GM12878 (cell line): ENCODE results near the gene CMTM1. TPM values are rescaled to one million over a fixed set of nuclear protein-coding genes. Genes with fewer than 3 reads are reported as not detected.

Experiments used
- ATAC-seq: fragments of 200-7000 bp; cut with Tn5 transposase; 3 replicates; pipeline ENCODE4 v1.9.1; 2020; ENCODE audit warnings: mild to moderate bottlenecking, moderate library complexity
- BruUV-seq: library from RNA; stranded (reverse); fragments of 400-500 nt; replicated peaks from 2 replicates; lab custom pipeline; 2021; lab: Mats Ljungman, UMichigan
- CTCF ChIA-PET: fragments of 300-600 bp; sonication (Branson Sonifier 250); formaldehyde crosslinking; extraction: SDS; loops from one replicate; lab custom pipeline; 2021; ENCODE audit warnings: inconsistent platforms; lab: Yijun Ruan, JAX
- POLR2A ChIA-PET: fragments of 350-600 bp; formaldehyde crosslinking; extraction: SDS; loops from one replicate; lab custom pipeline; 2021; ENCODE audit warnings: inconsistent platforms; lab: Charles Lee
- RAD21 ChIA-PET: fragments of 300-600 bp; sonication (Branson Sonifier 250); formaldehyde crosslinking; loops from one replicate; lab custom pipeline; 2023; ENCODE audit warnings: antibody characterized with exemption; ENCODE audit not compliant: unreplicated experiment; lab: Charles Lee
- SMC1A ChIA-PET: fragments of 300-600 bp; sonication (Branson Sonifier 250); formaldehyde crosslinking; loops from one replicate; lab custom pipeline; 2023; ENCODE audit not compliant: unreplicated experiment, uncharacterized antibody; lab: Charles Lee
- DNase-seq: peaks from one replicate; pipeline ENCODE4 v3.0.0-alpha.2; 2011; ENCODE audit warnings: low read depth, low spot score
- FAIRE-seq: peaks from 3 replicates; lab custom pipeline; 2011; peaks lifted over from hg19 to GRCh38; lab: Jason Lieb, UNC
- H2AFZ ChIP-seq: 2 replicates; pipeline ENCODE4 v1.6.0; 2011; ENCODE audit warnings: low read depth, low read length, control low read depth; ENCODE audit not compliant: control insufficient read depth
- H3K27ac ChIP-seq: 2 replicates; pipeline ENCODE4 v1.5.1; 2011; ENCODE audit warnings: control low read depth; ENCODE audit not compliant: control insufficient read depth, insufficient read depth
- H3K27me3 ChIP-seq, 2 experiments: replicated peaks in 1 of 2; 2 replicates each; pipeline versions ENCODE4 v1.6.0 to v1.6.1; 2011; ENCODE audit warnings: low read length in 1 of 2; ENCODE audit not compliant: control insufficient read depth in 2 of 2, insufficient read depth in 2 of 2
- H3K36me3 ChIP-seq, 2 experiments: 2 replicates each; pipeline ENCODE4 v1.5.1; 2011; ENCODE audit warnings: low read length in 1 of 2; ENCODE audit not compliant: control insufficient read depth in 2 of 2, insufficient read depth in 2 of 2
- H3K4me1 ChIP-seq: 2 replicates; pipeline ENCODE4 v1.6.1; 2011; ENCODE audit warnings: mild to moderate bottlenecking, low read length, moderate library complexity, mixed read lengths; ENCODE audit not compliant: control insufficient read depth, insufficient read depth
- H3K4me2 ChIP-seq: 2 replicates; pipeline ENCODE4 v1.6.0; 2011; ENCODE audit warnings: control low read depth; ENCODE audit not compliant: control insufficient read depth, insufficient read depth
- H3K4me3 ChIP-seq: fragments of 200-600 bp; sonication (generic); 2 replicates; pipeline ENCODE4 v1.5.1; 2016
- H3K79me2 ChIP-seq: 2 replicates; pipeline ENCODE4 v1.6.0; 2011; ENCODE audit warnings: low read length; ENCODE audit not compliant: control insufficient read depth, insufficient read depth
- H3K9ac ChIP-seq: 2 replicates; pipeline ENCODE4 v1.8.0; 2011; ENCODE audit warnings: low read length, control low read depth, mixed read lengths; ENCODE audit not compliant: control insufficient read depth, insufficient read depth
- H3K9me3 ChIP-seq: replicated peaks from 3 replicates; pipeline ENCODE4 v1.5.1; 2011; ENCODE audit warnings: mild to moderate bottlenecking, low read length; ENCODE audit not compliant: control insufficient read depth, insufficient read depth
- H4K20me1 ChIP-seq: 2 replicates; pipeline ENCODE4 v1.6.0; 2011; ENCODE audit not compliant: control insufficient read depth, insufficient read depth
- ATF7 ChIP-seq: fragments of 450-650 bp; IDR thresholded peaks from 2 replicates; pipeline ENCODE4 v1.6.1; 2016; ENCODE audit warnings: low read depth, mild to moderate bottlenecking
- CBFB ChIP-seq: IDR thresholded peaks from 2 replicates; pipeline ENCODE4 v1.6.1; 2016; ENCODE audit warnings: antibody characterized with exemption, low read depth
- MEF2B ChIP-seq: fragments of 450-650 bp; IDR thresholded peaks from 2 replicates; pipeline ENCODE4 v1.6.1; 2018; ENCODE audit warnings: mild to moderate bottlenecking, moderate library complexity; ENCODE audit not compliant: partially characterized antibody, poor library complexity, severe bottlenecking
- NBN ChIP-seq: fragments of 450-650 bp; IDR thresholded peaks from 2 replicates; pipeline ENCODE4 v1.6.1; 2016
- NFIC ChIP-seq: IDR thresholded peaks from 2 replicates; pipeline ENCODE4 v1.6.1; 2012; ENCODE audit warnings: low read depth, mild to moderate bottlenecking, inconsistent platforms, low read length, moderate library complexity
- NR2C1 ChIP-seq: fragments of 450-650 bp; IDR thresholded peaks from 2 replicates; pipeline ENCODE4 v1.6.1; 2017; ENCODE audit warnings: antibody characterized with exemption, mild to moderate bottlenecking, moderate library complexity
- POLR2A ChIP-seq: IDR thresholded peaks from 2 replicates; pipeline ENCODE4 v1.6.1; 2011; ENCODE audit warnings: low read depth, mild to moderate bottlenecking, low read length
- REST ChIP-seq: IDR thresholded peaks from 2 replicates; pipeline ENCODE4 v1.6.1; 2012; ENCODE audit warnings: mild to moderate bottlenecking, low read depth, low read length
- ZBED1 ChIP-seq: IDR thresholded peaks from 2 replicates; pipeline ENCODE4 v1.6.1; 2016; ENCODE audit warnings: borderline replicate concordance
- WGBS: methylation state at CpG from one replicate; pipeline ENCODE4 v1.1.6; 2016; ENCODE audit warnings: low lambda C conversion rate; ENCODE audit not compliant: insufficient replicate concordance, insufficient coverage; ENCODE audit errors: missing lambda C conversion rate; 5-methylcytosine and 5-hydroxymethylcytosine counted together
- in situ Hi-C: fragments of 300-500 bp; cut with MboI; formaldehyde crosslinking; loops from 9 replicates; pipeline ENCODE4 v1.14.3; 2018; ENCODE audit warnings: mixed read lengths
- intact Hi-C: fragments of 100-400 bp; cut with micrococcal nuclease; formaldehyde crosslinking; loops from one replicate; pipeline ENCODE4 v1.14.2; 2022; ENCODE audit not compliant: unreplicated experiment
- polyA plus RNA-seq, 11 experiments: library from polyadenylated mRNA; depleted of rRNA in 4 of 11; unstranded in 6 of 11; stranded (reverse) in 5 of 11; fragments of >200 nt; fragmentation: Nextera tagmentation in 4 of 11; fragmentation: Illumina TruSeq in 1 of 11; extraction: Ambion mirVana in 4 of 11; extraction: Trizol in 1 of 11; gene quantifications; 1 replicate in 1 of 11; 2 replicates in 10 of 11; pipeline versions ENCODE4 v1.2.1 to v1.2.3, GENCODE V29; 2011 to 2016; ENCODE audit warnings: inconsistent platforms in 2 of 11, missing spikeins in 2 of 11, low read depth in 1 of 11
- total RNA-seq, 4 experiments: library from RNA; depleted of rRNA in 3 of 4; stranded (reverse); fragments of >200 nt in 3 of 4; fragmentation: Illumina TruSeq in 1 of 4; extraction: Trizol in 1 of 4; gene quantifications; 2 replicates each; pipeline versions ENCODE4 v1.2.1 to v1.2.3, GENCODE V29; 2013 to 2021
- TF ChIP-seq, protein P1 (sequence below): fragments of 450-650 bp; formaldehyde crosslinking; IDR thresholded peaks from 2 replicates; pipeline ENCODE4 v1.4.0; 2020; ENCODE audit warnings: mild to moderate bottlenecking, moderate library complexity
- TF ChIP-seq, protein P2 (sequence below): fragments of 450-650 bp; IDR thresholded peaks from 2 replicates; pipeline ENCODE4 v1.6.1; 2017; ENCODE audit warnings: antibody characterized with exemption, mild to moderate bottlenecking, moderate library complexity

CMTM1 gene
- total and polyA plus RNA-seq, 10 of the 15 experiments (the other 5 are each of a cell fraction or from before 2014, with no cell fraction given), result 0.09 to 3.0 (median 1.4) TPM; not detected in 2

DNA sequence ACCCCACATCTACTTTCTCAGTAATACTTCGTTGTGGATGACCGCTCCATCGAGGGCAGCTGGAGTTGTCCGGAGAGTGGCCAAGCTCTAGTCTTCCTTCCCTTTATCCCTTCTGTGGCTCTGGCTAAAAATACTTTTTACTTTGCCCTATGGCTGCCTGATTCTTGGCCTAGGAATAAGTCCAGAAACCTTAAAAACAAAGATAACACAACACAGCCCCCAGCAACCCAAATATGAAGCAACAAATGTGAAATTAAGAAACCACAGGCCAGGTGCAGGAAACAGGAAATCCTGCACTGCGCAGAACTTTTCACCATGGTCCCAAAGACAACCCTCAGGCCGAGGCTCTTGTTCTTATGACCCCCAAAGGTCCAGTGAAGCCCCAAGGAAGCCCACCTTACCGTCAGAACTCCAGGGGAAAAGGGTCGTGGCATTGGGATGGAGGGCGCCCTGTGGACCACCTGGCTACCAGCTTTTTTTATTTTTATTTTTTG, 42.3 kb upstream of the CMTM1 start:
- no peak overlapping the region for H2AFZ ChIP-seq
- TF ChIP-seq POLR2A (no peak), REST (no peak), ZBED1 (no peak), NR2C1 (no peak), NFIC (no peak; the same call in 1 of the 2 replicates), MEF2B (no peak), CBFB (0 out of 2 replicates have a peak, but pooled peaks have one; percentile 69), ATF7 (0 out of 2 replicates have a peak, but pooled peaks have one; percentile 16), NBN (0 out of 2 replicates have a peak, but pooled peaks have one; percentile 9)
- TF ChIP-seq, protein P1, sequence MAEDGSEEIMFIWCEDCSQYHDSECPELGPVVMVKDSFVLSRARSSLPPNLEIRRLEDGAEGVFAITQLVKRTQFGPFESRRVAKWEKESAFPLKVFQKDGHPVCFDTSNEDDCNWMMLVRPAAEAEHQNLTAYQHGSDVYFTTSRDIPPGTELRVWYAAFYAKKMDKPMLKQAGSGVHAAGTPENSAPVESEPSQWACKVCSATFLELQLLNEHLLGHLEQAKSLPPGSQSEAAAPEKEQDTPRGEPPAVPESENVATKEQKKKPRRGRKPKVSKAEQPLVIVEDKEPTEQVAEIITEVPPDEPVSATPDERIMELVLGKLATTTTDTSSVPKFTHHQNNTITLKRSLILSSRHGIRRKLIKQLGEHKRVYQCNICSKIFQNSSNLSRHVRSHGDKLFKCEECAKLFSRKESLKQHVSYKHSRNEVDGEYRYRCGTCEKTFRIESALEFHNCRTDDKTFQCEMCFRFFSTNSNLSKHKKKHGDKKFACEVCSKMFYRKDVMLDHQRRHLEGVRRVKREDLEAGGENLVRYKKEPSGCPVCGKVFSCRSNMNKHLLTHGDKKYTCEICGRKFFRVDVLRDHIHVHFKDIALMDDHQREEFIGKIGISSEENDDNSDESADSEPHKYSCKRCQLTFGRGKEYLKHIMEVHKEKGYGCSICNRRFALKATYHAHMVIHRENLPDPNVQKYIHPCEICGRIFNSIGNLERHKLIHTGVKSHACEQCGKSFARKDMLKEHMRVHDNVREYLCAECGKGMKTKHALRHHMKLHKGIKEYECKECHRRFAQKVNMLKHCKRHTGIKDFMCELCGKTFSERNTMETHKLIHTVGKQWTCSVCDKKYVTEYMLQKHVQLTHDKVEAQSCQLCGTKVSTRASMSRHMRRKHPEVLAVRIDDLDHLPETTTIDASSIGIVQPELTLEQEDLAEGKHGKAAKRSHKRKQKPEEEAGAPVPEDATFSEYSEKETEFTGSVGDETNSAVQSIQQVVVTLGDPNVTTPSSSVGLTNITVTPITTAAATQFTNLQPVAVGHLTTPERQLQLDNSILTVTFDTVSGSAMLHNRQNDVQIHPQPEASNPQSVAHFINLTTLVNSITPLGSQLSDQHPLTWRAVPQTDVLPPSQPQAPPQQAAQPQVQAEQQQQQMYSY (CRISPR knock-in tag), result no peak
- TF ChIP-seq, protein P2, sequence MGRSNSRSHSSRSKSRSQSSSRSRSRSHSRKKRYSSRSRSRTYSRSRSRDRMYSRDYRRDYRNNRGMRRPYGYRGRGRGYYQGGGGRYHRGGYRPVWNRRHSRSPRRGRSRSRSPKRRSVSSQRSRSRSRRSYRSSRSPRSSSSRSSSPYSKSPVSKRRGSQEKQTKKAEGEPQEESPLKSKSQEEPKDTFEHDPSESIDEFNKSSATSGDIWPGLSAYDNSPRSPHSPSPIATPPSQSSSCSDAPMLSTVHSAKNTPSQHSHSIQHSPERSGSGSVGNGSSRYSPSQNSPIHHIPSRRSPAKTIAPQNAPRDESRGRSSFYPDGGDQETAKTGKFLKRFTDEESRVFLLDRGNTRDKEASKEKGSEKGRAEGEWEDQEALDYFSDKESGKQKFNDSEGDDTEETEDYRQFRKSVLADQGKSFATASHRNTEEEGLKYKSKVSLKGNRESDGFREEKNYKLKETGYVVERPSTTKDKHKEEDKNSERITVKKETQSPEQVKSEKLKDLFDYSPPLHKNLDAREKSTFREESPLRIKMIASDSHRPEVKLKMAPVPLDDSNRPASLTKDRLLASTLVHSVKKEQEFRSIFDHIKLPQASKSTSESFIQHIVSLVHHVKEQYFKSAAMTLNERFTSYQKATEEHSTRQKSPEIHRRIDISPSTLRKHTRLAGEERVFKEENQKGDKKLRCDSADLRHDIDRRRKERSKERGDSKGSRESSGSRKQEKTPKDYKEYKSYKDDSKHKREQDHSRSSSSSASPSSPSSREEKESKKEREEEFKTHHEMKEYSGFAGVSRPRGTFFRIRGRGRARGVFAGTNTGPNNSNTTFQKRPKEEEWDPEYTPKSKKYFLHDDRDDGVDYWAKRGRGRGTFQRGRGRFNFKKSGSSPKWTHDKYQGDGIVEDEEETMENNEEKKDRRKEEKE, result no peak

More for the DNA sequence above, 42.3 kb upstream of the CMTM1 start:
- Histone ChIP-seq H3K9me3 (no peaks in the 10 kb centered on the region), H3K4me1 (peaks cover 57% of the 10 kb centered on the region), H3K4me3 (peak overlapping the region; percentile 16; the same call in 1 of the 2 replicates), H3K36me3 (no peaks in the 10 kb centered on the region), H3K79me2 (no peaks in the 10 kb centered on the region), H3K27ac (peak overlapping the region; percentile 78), H3K27me3 (no peaks in the 10 kb centered on the region), H3K9ac (no peak overlapping the region; the same call in 1 of the 2 replicates), H3K4me2 (peak overlapping the region; percentile 75), H4K20me1 (no peaks in the 10 kb centered on the region)
- no TSS peak for BruUV-seq
- intact Hi-C loops, result loop anchor here (1.0 to 2.0 kb wide), 2 partner anchors 15 to 28 kb away; partner anchors contain the start of gene CKLF
- ATAC-seq (peak; percentile 64), FAIRE-seq (peak; percentile 72), DNase-seq (no peak)
- ChIA-PET RAD21 (interaction anchor here (0.8 to 2.5 kb wide), 11 partner anchors 9 to 84 kb away, joined by 3 to 13 read pairs (median 5); partner anchors contain the start of gene CKLF), SMC1A (interaction anchor here (0.8 to 5.4 kb wide), 5 partner anchors 20 to 118 kb away, joined by 3 to 86 read pairs (median 7); partner anchors contain the start of genes CKLF and TK2), CTCF (interaction anchor here (1.1 to 6.0 kb wide), 5 partner anchors 24 to 118 kb away, joined by 3 to 35 read pairs (median 7); partner anchors contain the start of genes CKLF and TK2), POLR2A (interaction anchor here (0.9 to 3.5 kb wide), 5 partner anchors 9 to 40 kb away, joined by 3 to 21 read pairs (median 5); partner anchors contain the start of genes CKLF and TK2)
- 18% methylated on average over 9 of the region's 9 CpGs for WGBS
- in situ Hi-C loops, result no loop called here
